ENCODE measurements around the gene MICAL2. TPM values are rescaled to one million over a fixed set of nuclear protein-coding genes. Genes with fewer than 3 reads are reported as not detected.

The MICAL2 gene
- total and polyA plus RNA-seq, 12 donors: 8.4 to 80.5 (median 34.1) TPM

DNA sequence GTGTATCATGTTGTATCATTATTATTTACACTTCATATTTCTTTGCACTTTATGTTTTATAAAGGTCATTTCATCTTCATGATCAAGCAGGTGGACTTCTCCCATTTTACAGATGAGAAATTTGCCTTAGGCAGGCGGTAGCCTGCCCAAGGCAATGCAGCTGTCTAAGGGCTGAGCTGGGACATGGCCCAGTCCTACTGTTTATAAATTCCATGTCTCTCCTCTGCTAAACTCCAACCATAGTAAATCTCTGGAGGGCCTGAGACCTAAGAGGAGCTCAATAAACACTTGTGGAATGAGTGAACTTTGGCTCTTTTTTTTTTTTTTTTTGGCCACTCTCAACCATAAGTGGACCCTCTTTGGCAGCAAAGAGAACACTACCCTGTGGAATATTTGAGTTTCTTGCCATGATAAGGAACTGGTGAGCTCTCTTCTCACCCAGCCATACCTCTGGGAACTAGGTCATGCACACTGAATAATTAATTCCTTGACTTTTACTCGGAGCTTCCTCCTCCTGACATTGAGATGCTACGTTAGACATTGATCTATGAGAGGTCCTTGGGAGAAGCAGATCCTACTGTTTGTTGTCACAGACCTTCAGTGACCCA lies 29.9 kb downstream of the MICAL2 start:
- H3K4me3 ChIP-seq: no peak overlapping the region
- no peaks in the 10 kb centered on the region for H3K36me3 ChIP-seq (replicated peaks in 1 of 2)
- intact Hi-C loops (cut with DNase I): no loop called here
- no peaks in the 10 kb centered on the region for H3K27me3 ChIP-seq
- no peak for TF ChIP-seq POLR2A (IDR thresholded peaks at IDR 0.05)
- TF ChIP-seq, protein P1, sequence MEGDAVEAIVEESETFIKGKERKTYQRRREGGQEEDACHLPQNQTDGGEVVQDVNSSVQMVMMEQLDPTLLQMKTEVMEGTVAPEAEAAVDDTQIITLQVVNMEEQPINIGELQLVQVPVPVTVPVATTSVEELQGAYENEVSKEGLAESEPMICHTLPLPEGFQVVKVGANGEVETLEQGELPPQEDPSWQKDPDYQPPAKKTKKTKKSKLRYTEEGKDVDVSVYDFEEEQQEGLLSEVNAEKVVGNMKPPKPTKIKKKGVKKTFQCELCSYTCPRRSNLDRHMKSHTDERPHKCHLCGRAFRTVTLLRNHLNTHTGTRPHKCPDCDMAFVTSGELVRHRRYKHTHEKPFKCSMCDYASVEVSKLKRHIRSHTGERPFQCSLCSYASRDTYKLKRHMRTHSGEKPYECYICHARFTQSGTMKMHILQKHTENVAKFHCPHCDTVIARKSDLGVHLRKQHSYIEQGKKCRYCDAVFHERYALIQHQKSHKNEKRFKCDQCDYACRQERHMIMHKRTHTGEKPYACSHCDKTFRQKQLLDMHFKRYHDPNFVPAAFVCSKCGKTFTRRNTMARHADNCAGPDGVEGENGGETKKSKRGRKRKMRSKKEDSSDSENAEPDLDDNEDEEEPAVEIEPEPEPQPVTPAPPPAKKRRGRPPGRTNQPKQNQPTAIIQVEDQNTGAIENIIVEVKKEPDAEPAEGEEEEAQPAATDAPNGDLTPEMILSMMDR (IDR thresholded peaks at IDR 0.05): no peak
- H3K9me3 ChIP-seq (replicated peaks in 1 of 3): no peaks in the 10 kb centered on the region
- 50 to 63% (median 55%) methylated on average over 3 of the region's 3 CpGs for WGBS, 4 donors
- peaks cover 0 to 5% of the 10 kb centered on the region in 2 donors for H3K4me1 ChIP-seq (replicated peaks in 1 of 2)
- no peak for DNase-seq
- peak overlapping the region in 1 of 5 donors; percentile 77 for H3K27ac ChIP-seq

DNA sequence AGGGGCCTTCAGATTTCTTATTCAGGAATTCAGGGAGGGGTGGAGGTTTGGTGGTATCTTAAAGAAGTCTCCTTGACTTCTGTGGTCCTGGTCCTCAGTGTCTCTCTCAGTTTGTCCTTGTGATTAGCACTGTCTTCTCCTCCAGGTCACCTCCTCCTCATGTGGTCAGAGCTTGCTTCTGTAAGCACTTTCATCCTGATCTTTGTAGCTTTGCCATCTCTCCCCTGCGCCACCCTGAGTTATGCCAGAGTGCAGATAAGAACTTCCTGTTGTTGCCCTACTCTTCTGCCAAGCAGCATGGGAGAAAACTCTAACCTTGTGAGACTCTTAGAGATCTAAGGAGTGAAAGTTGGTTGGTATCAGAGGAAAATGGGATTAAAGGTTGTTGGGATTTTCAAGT lies 30.9 kb downstream of the MICAL2 start:
- DNase-seq: no peak
- Histone ChIP-seq H3K4me1 (replicated peaks in 1 of 2) (peaks cover 0 to 5% of the 10 kb centered on the region in 2 donors), H3K9me3 (replicated peaks in 1 of 3) (no peaks in the 10 kb centered on the region), H3K27ac (peak overlapping the region in 1 of 5 donors; percentile 77), H3K36me3 (replicated peaks in 1 of 2) (no peaks in the 10 kb centered on the region), H3K27me3 (no peaks in the 10 kb centered on the region), H3K4me3 (no peak overlapping the region)
- no peak for TF ChIP-seq POLR2A (IDR thresholded peaks at IDR 0.05)
- TF ChIP-seq, protein P1 (IDR thresholded peaks at IDR 0.05): no peak
- intact Hi-C loops (cut with DNase I): no loop called here
- 63 to 93% (median 74%) methylated on average over 1 of the region's 1 CpG for WGBS, 4 donors

DNA sequence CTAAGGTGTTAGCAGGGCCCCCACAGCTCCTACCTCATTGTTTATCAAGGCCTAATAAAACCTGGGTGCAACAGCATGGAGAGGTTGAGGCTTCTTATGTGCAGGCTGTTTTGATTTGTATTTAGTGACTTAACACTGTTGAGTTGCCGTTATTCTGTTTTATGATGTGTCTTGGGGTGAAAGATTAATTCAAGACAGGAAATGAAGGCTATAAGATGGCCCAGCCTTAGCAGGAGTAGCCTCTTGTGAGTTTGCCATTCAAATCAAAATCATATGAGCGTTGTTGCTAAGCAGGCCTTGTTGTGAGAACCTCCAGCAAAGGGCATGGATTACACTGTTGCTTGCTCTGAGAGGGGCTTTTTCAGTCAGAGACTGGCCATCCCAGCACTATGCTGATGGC lies 31.8 kb downstream of the MICAL2 start:
- Histone ChIP-seq H3K4me1 (replicated peaks in 1 of 2) (peaks cover 0 to 5% of the 10 kb centered on the region in 2 donors), H3K27me3 (no peaks in the 10 kb centered on the region), H3K27ac (peak overlapping the region in 2 of 5 donors; percentile 52 to 77), H3K36me3 (replicated peaks in 1 of 2) (no peaks in the 10 kb centered on the region), H3K4me3 (no peak overlapping the region), H3K9me3 (replicated peaks in 1 of 3) (no peaks in the 10 kb centered on the region)
- TF ChIP-seq POLR2A (IDR thresholded peaks at IDR 0.05): no peak
- TF ChIP-seq, protein P1 (IDR thresholded peaks at IDR 0.05): no peak
- intact Hi-C loops (cut with DNase I): no loop called here
- no peak for DNase-seq
- 82 to 94% (median 88%) methylated on average over 2 of the region's 2 CpGs for WGBS, 4 donors

DNA sequence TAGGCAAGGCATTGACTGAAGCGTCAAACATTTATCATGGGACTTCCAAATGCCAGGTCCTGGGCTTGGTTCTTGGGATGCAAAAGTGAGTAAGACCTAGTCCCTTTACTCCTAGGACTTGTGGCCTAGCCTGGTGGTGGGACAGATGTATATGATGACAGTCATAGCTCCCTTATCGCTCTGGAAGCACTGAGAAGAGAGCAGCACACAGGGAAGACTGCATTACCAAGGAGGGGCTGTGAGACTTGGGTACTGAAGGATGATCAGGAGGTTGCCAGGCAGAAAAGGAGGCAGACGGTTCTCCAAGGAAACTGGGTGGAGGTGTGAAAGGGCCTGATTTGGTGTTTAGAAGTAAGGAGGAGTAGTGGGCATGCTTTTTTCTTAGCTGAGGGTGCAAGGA lies 32.5 kb downstream of the MICAL2 start:
- peaks cover 0 to 5% of the 10 kb centered on the region in 2 donors for H3K4me1 ChIP-seq (replicated peaks in 1 of 2)
- 61 to 93% (median 80%) methylated on average over 3 of the region's 3 CpGs for WGBS, 4 donors
- no peaks in the 10 kb centered on the region for H3K9me3 ChIP-seq (replicated peaks in 1 of 3)
- intact Hi-C loops (cut with DNase I): no loop called here
- no peak for TF ChIP-seq POLR2A (IDR thresholded peaks at IDR 0.05)
- TF ChIP-seq, protein P1 (IDR thresholded peaks at IDR 0.05): no peak
- no peaks in the 10 kb centered on the region for H3K27me3 ChIP-seq
- H3K36me3 ChIP-seq (replicated peaks in 1 of 2): no peaks in the 10 kb centered on the region
- H3K27ac ChIP-seq: peak overlapping the region in 2 of 5 donors; percentile 52 to 77
- DNase-seq: no peak
- no peak overlapping the region for H3K4me3 ChIP-seq
